ENCODE data around the gene AOPEP.

- TF ChIP-seq CTCF (IDR thresholded peaks at IDR 0.05; ENCODE audit: low read depth, low read length, poor library complexity, severe bottlenecking), result no peak
- TF ChIP-seq EZH2phosphoT487 (IDR thresholded peaks at IDR 0.05; ENCODE audit: borderline replicate concordance, low read length), result no peak
Measured at GRCh38 chr9:94692601-94693000, 33.9 kb upstream of the AOPEP start.

All from DOHH2 (cell line).